NOMO-1 treated with DMSO at 0.1 percent for 48 hours (cell line): ENCODE measurements around the gene WDR81.
"Not testable (repeated sequence)": the region's sequence is repeated elsewhere in the genome, so short reads cannot be mapped to it uniquely, and the experiment has no call there.

Experiments used
- DNase-seq: peaks from one replicate; lab custom pipeline; 2025; ENCODE audit not compliant: unreplicated experiment; lab: John Stamatoyannopoulos, UW

WDR81 gene

GRCh38 chr17:1730326-1731193 lies 6.1 kb downstream of the WDR81 start:
- DNase-seq, result no peak

- no peak for DNase-seq
These were observed 6.6 kb downstream of the WDR81 start for GRCh38 chr17:1731194-1731506.

GRCh38 chr17:1732241-1732832 lies 7.8 kb downstream of the WDR81 start:
- no peak for DNase-seq

GRCh38 chr17:1732833-1733321 lies 8.4 kb downstream of the WDR81 start:
- no peak for DNase-seq

- DNase-seq, result no peak
These were observed 9.3 kb downstream of the WDR81 start for GRCh38 chr17:1733759-1734158.

- DNase-seq, result no peak
These were observed 10.9 kb downstream of the WDR81 start for GRCh38 chr17:1735418-1735817.

- DNase-seq, result no peak
These were observed 11.4 kb downstream of the WDR81 start for GRCh38 chr17:1735834-1736347.

GRCh38 chr17:1736348-1737281 lies 12.1 kb downstream of the WDR81 start:
- DNase-seq, result no peak

GRCh38 chr17:1737531-1738291 lies 13.2 kb downstream of the WDR81 start:
- no peak for DNase-seq

- DNase-seq, result not testable (repeated sequence)
These were observed 17.4 kb downstream of the WDR81 start for GRCh38 chr17:1741899-1742298.

GRCh38 chr17:1742371-1743087 lies 18.0 kb downstream of the WDR81 start, which contains the start of gene SERPINF2:
Gene SERPINF2, plus strand, starts transcription at chr17:1742871. Its CDS starts 2,125 bp downstream, at chr17:1744996.
- no peak for DNase-seq

- no peak for DNase-seq
These were observed 18.6 kb downstream of the WDR81 start for GRCh38 chr17:1743088-1743439.

- DNase-seq, result no peak
These were observed 20.3 kb downstream of the WDR81 start for GRCh38 chr17:1744551-1745512.

GRCh38 chr17:1745513-1746020 lies 21.1 kb downstream of the WDR81 start:
- DNase-seq, result no peak

- no peak for DNase-seq
These were observed 22.6 kb downstream of the WDR81 start for GRCh38 chr17:1746975-1747543.

- DNase-seq, result no peak
These were observed 26.1 kb downstream of the WDR81 start for GRCh38 chr17:1750628-1751027.

- DNase-seq, result peak; percentile 71
These were observed 28.1 kb downstream of the WDR81 start for GRCh38 chr17:1752425-1753262.
